B cell (primary cell): ENCODE results near the gene CALCOCO2.

Experiments
- CTCF ChIP-seq: fragments of 200-600 bp; IDR thresholded peaks from one replicate; pipeline ENCODE4 v1.8.0; 2022; ENCODE audit warnings: antibody characterized with exemption, mild to moderate bottlenecking
- EZH2 ChIP-seq: IDR thresholded peaks from 2 replicates; pipeline ENCODE4 v1.6.1; 2012; ENCODE audit warnings: borderline replicate concordance, low read depth, mild to moderate bottlenecking, moderate library complexity, low read length; ENCODE audit not compliant: insufficient read depth, poor library complexity, severe bottlenecking

GRCh38 chr17:48834973-48835372, 4.1 kb downstream of the CALCOCO2 start:
- TF ChIP-seq CTCF (no peak), EZH2 (no peak)
